HEK293T (cell line): Measurements from ENCODE around the gene EML6.

Experiments used
- ELF4 ChIP-seq: fragments of 450-650 bp; IDR thresholded peaks from 2 replicates; pipeline ENCODE4 v1.6.1; 2017; ENCODE audit warnings: antibody characterized with exemption
- FOXK2 ChIP-seq: fragments of 450-650 bp; IDR thresholded peaks from 2 replicates; pipeline ENCODE4 v1.6.1; 2016; ENCODE audit warnings: mild to moderate bottlenecking
- FOXM1 ChIP-seq: fragments of 450-650 bp; IDR thresholded peaks from 2 replicates; pipeline ENCODE4 v1.6.1; 2017; ENCODE audit warnings: mild to moderate bottlenecking, borderline replicate concordance
- L3MBTL2 ChIP-seq: fragments of 450-650 bp; conservative IDR thresholded peaks from 2 replicates; pipeline ENCODE4 v1.6.1; 2016; ENCODE audit warnings: mild to moderate bottlenecking
- TARDBP ChIP-seq: fragments of 450-650 bp; IDR thresholded peaks from 2 replicates; pipeline ENCODE4 v1.6.1; 2016

DNA sequence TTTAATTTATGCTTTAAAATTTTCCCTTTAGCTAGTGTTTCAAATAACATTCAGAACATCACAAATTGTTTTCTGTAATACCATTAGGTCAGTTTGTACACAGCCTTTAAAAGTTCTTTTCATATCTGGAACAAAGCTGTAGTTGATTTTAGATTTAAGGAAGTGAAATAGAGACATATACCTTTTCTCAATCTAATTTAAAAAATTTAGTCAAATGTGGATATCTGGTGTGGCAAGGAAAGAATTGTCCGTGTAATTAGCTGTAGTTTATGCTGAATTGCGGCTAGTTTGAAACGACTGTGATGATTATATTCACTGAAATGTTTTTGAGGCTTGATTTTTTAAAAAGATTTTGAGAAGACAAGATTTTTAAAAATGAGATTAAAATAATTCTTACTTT, 59.9 kb downstream of the EML6 start:
- TF ChIP-seq FOXK2 (no peak), L3MBTL2 (no peak), FOXM1 (no peak), TARDBP (no peak), ELF4 (no peak)
